GM18499 (cell line): Measurements from ENCODE around the gene CHMP1A.

Experiments used
- ATAC-seq: cut with Tn5 transposase; IDR thresholded peaks from one replicate; pipeline ENCODE4 v1.9.1; 2021; ENCODE audit warnings: moderate number of reproducible peaks; ENCODE audit not compliant: insufficient read depth, unreplicated experiment

The CHMP1A gene

DNA sequence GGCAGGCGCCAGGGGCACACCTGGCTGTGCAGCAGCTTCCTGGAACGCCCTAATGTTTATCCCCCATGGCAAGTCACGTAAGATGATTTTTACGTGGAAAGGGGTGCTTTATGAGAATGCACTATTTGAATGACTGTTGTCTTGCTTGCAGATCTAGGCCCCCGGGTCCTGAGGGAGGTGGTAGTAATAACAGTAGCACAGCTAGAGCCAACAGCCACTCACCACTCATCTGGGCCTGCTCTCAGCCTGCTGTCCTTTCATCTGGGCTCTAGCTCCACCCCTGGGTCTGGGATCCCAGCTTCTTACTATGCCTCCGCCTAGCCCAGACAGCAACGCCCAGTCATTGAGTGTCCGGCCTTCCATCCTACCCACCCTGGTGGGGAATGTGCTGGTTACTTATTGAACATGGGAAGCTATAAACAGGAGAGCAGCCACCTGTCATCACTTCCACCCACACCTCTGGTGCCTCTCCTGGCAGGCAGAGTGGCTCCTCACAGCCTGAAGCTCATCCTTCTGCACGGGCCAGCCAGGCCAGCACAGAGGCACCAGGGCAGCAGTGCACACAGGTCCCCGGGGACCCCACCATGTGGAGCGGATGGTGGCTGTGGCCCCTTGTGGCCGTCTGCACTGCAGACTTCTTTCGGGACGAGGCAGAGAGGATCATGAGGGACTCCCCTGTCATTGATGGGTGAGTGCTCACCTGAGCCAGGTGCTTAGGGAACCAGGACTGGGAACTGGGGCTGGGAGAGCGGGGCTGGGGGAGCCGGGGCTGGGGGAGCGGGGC, 27.5 kb downstream of the CHMP1A start:
- no peak for ATAC-seq

DNA sequence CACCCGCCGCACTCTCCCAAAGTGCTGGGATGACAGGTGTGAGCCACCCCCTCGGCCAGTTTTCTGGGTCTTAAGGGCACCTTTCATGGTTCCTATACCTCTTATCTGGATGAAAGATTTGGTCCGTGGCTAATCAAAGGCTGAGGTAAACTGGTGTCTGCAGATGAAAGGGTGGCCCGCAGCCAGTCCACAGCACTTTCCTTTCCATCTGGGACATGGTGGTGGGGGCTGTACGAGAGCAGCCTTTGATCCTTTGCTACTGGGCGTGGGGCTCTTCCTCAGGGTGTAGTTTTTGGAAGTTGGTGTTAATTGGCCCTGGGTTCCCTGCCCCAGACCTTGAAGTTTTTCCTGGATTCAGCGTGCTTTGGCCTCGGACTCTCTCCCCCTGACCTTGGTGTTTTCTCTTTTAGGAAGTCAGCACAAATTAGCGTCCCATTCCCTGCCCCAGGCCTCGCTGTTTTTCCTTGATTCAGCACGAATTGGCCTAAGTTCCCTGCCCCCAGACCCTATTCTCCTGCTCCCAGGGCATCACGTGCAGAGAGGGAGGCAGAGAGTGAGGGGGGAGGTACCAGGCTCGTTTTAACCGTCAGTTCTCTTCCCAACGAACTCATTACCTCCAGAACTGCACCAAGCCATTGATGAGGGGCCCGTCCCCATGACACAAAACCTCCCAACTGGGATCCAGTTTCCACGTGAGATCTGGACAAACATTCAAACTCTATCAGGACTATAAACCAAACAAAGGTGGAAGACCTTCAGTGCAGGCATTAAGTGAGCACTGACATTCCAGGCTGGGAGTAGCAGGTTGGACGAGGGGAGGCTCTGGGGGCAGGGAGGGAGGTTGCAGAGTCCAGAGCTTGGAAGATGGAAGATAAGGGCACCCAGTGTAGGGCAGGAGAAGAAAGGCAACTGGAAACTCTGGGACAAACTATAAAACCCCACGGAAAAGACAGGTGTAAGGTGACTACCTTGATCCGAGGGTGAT, 32.4 kb downstream of the CHMP1A start:
- no peak for ATAC-seq

DNA sequence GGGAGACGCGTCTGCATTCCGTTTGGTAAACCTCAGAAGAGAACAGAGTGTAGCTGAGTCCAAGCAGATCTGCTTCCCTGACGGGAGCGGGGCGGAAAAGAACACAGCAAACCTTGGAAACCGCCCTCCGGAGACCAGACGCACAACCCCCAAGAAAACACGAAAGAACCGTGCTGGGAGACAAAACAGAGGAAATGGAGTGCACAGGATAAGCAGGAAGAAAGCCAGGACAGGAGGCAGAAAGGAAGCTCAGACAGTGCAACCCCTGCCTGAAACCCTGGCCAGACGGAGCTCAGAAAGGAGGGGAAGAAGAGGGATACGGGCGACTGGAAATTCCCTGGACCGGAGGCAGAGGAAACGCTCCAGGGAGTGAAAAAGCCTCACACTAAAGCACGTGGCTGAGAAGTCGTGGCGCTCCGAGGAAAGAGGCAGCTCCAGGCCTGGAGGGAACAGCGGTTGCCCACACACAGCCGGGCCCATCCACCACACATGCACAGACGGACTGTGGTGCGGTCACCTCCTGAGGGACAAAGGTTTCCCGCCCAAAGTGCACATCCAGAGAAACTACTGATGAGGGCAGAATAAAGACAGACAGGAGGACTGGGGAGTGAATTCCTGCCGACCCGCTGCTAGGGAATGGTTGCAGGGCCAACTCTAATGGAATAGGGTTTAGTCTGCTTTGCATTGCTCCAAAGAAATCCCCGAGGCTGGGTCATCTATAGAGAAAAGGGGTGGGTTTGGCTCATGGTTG, 33.8 kb downstream of the CHMP1A start:
- ATAC-seq = no peak

DNA sequence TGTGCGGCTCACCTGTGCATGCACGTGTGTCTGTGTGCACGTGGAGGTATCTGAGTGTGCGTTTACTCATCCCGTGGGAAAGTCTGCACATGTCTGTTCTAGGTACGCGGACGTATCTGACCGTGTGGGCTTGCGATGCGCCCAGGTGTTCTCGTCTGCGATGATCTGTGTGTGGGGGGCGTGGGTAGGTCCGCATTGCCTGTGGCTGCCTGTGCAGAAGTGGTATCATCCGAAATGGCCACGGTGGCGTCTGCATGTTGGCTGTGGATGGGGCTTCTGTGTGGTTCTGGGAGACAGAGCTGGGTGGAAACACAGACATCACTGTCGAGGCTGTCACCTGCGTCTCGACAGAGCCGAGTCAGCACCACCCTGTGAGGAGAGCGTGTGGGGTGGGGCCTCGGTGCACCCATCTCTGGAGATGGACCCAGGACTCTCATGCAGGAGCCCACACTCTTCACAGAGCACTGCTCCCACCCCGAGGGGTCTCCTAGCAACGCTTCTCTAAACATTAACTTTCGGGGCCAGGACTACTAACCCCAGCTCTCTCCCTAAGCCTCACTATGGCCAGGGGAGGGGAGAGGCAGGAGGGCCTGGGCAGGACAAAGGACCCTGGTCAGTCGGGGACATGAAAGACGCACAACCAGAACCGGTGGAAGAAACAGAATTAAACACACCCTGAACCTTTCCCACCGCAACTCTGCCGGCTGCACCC, 35.7 kb downstream of the CHMP1A start:
- ATAC-seq = no peak

DNA sequence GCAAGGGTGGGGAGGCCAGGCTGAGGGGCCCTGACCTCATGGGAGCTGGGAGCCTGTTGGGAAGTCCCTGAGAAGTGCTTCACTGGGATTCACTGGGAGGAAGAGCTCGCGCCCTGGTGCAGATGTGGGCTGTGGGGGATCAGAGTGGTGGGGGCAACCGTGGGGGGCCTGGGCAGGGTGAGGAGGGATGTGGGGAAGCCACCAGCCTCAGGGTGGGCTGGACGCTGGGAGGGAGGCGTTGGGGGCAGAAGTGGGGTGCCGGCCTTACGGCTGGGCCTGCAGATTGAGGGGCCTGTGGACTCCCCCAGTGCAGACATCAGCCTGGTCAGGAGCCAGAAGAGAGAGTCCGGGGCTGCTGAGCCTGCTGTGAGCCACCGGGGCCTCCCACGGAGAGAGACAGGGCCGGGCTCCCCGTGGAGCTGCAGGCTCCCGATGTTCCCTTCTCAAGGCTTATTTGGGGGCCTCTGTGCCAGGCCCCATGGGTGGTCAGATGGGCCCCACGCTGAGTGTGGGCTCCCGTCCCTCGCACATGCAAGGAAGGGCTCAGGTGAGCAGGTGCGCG, 36.3 kb downstream of the CHMP1A start:
- ATAC-seq = no peak

DNA sequence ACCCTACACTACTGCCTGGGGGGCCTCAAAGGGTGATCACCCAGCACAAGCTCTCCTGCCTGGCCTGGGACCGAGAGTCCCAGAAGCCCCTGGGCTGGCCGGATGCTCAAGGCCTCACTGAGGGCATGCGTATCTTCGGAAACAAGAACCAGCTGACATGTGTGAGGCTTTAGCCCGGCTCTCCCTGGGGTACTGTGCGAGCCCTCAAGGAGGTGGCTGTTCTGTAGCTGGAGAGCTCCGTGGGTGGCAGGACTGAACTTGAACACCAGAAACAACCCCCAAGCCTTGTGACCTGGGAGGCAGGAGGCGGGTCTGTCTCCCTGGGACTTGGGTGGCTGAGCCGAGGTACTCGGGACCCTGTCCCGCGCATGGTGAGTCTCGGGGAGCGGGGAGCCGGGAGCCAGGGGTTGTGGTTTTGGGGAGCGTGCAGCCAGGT, 37.1 kb downstream of the CHMP1A start:
- no peak for ATAC-seq

DNA sequence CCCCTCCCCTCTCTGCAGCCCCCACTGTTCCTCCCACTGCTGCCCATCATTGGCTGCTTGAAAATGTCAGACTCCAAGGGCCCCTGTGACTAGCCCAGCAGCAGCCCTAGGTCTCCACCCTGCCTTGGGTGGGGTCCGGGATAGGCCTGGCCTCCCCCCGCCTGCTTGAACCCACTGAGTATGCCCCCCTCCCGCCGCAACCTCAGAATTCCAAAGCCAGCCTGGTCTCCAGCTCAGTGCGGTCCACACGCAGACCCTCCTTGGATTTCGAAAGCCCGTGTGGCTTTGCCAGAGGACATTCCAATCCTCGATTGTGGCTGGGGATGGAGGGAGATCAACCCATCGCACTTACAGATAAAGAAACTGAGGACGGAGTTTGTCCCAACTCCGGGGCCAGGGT, 37.7 kb downstream of the CHMP1A start:
- no peak for ATAC-seq

DNA sequence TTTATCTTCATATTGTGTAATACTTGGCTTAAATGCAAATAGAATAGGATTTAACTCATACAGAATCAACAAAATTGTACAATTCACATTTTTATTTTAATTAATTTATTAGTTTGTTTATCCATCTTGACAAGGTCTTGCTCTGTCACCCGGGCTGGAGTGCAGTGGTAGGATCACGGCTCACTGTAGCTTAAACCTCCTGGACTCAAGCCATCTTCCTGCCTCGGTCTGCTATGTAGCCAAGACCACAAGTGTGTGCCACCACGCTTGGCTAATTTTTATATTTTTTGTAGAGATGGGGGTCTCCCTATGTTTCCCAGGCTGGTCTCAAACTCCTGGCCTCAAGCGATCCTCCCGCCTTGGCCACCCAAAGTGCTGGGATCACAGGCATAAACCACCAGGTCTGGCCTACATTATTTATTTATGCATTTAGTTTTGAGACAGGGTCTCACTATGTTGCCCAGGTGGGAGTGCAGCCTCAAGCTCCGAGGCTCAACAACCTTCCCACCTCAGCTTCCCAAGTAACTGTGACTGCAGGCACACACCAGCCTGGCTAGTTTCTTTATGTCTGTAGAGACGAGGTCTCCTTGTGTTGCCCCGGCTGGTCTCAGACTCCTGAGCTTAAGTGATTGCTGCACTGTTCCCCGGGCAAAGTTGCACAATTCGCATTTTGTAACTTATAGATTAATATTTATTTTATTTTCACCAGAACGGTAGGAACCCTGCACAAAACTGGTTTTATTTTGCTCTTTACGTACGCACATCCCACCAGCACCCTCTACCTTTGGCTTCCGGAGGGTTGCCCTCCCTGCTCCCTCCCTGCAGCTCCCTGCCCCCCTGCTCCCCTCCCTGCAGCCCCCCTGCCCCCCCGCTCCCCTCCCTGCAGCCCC, 39.2 kb downstream of the CHMP1A start:
- no peak for ATAC-seq

DNA sequence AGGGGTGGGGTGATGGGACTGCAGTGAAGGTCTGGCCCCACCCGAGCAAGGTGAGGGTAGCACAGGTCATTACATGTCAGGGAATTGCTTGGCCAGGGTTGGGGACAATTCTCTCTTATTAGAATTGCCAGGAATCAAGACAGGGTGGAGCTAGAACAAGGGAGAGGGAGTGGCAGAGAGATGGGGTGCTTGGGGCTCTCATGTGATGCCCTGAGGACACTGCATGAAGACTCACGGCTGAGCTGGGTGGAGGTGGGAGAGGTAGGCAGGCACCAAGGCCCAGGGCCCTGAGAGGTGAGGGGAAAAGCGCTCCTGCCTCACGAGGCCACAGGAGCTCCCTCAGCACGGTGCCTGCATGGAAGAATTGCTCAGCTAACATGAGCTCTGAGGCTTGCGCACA, 40.5 kb downstream of the CHMP1A start:
- ATAC-seq = no peak

DNA sequence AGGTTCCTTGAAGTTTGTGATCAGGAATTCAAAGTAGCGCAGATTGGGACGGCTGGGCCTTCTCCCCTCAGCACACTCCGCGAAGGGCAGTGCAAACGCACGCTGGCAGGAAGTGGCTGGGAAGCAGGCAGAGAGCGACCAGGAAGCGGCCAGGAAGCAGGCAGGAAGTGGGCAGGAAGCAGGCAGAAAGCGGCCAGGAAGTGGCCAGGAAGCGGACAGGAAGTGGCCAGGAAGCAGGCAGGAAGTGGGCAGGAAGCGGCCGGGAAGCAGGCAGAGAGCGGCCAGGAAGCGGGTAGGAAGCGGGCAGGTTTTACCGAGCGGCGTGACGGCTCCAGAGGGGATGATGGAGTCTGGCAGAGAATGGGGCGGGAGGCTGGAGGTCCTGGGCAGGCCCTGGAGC, 40.9 kb downstream of the CHMP1A start:
- ATAC-seq = no peak

DNA sequence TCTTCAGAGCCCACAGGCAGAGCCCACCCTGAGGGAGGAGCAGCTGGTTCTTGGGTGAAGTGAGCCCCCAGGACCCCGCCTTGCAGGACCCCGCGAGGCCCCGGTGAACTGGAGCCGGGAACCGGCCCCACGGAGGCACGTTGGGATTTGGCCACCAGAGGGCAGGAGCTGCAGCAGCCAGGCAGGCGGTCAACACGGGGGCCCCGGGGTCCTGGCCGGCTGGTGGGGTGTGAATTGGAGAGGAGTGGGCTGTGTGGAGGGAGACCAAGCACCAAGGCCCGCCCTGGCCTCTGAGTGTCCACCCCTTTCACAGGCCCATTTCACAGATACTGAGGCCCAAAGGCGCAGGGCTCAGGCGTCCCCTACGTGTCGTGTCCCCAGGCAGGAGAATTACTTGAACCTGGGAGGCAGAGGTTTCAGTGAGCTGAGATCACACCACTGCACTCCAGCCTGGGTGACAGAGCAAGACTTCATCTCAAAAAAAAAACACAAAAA, 41.9 kb downstream of the CHMP1A start:
- ATAC-seq = no peak

DNA sequence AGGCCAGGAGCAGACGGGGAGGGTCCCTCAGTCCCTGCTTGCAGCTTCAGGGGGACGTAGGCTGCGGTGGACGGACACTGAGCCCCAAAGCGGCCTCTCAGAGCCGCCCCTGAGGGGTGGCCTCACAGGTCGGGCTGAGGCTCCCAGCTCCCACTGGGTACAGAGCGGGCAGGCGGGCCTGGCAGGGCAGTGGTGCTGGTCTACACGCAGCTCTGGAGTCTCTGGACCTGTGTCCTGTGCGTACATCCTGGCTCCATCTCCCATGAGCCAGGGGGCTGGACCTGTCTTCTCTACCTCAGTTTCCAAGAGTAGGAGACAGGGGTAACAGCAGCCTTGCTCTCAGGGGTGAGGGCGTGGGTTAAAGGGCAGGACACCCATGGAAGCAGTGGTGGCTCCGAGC, 42.3 kb downstream of the CHMP1A start:
- ATAC-seq = no peak

DNA sequence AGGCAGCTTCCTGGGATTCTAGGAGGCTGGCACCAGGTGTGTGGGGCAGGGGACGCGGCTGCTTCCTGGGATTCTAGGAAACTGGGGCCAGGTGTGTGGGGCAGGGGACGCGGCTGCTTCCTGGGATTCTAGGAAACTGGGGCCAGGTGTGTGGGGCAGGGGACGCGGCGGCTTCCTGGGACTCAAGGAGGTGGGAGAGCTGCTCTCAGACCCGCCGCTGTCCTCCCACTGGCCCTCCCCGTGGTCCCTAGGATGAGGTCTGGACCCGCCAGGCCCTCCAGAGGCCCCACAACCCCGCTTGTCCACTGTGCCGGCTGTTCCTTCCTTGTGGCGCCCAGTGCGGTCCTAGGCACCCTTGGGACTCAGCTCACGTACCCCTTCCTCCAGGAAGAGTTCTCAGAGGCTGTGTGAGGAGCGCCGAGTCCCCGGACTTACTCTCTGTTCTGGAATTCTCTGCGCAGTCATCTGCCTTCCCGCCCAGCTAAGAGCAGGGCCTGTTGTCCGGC, 43.5 kb downstream of the CHMP1A start:
- no peak for ATAC-seq

DNA sequence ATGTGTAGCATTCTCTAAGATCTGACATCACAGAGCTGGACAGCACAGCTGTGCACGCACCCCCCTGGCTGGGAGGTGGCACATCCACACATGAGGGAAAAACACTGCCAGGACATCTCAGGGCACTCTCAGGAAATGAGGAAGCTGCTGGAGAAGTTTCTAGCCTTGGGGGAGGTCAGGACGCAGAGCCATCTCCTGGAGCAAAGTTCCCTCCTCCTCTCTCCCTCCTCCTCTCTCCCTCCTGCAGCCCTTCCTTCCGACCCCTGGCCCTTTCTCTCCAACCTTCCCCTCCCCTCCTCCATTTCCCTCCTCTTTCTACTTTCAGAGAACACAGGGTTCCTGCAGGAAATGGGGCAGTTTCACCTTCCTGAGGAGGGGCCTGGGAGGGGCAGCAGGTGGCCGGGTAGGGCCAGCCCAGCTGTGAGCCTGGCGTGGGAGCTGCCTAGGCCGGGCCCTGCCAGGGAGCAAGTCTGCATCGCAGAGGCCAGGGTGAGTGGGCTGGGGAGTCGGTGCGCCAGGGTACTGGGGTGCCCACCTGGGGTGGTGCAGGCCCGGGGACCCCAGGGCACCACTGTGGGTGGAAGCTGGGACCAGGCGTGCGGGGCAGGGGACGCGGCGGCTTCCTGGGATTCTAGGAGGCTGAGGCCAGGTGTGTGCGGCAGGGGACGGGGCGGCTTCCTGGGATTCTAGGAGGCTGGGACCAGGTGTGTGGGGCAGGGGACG, 44.1 kb downstream of the CHMP1A start, which contains the start of gene DPEP1:
Gene DPEP1 (plus strand): TSS at position 412 of the 723 bp plus-strand sequence. CDS start 16,769 bp downstream, outside the sequence.
- no peak for ATAC-seq

DNA sequence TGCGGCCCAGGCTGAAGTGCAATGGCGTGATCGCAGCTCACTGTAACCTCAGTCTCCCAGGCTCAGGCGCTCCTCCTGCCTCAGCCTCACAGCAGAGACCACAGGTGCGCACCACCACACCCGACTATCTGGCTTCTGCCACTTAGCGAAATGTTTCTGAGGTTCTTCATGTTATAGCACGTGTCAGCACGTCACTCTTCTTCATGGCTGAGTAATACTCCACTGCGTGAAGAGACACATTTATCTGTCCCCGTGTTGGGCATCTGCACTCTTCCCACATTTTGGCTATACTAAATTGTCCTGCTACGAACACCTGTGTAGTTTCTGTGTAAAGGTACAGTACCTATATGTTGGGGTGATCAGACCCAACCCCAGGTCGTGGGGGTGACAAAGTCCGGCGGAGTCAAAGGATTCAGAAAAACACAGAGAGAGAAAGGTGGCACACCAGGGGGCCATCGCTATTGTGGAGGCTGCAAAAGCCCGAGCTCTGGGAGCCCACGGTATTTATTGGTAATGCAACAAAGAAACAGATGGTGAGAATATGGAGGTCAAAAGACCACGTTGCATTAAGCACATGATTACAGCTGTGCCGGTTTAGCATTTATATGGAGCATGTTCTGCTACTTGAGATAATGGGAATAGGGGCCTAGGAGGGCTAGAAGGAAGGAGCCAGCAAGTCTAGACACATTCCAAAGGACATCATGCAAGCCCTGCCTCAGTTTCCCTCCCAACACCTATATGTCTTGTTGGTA, 44.9 kb downstream of the CHMP1A start:
- no peak for ATAC-seq

DNA sequence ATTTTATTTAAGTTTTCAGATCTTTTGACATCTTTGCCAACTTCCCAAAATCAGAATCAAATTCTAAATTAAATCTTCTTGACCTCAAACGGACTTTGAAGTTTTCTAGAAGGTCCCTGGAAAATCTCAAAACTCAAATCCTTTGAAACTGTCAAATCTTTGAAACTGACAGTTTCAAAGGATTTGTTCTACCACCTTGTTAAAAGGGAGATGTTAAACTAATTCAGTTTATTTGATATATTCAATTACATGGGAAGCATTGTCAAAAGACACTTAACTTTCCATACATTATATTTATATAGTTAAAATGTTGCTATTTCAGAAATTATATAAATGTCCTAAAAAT, 47.4 kb downstream of the CHMP1A start:
- ATAC-seq = no peak
